Mucosa of descending colon (tissue), 3 donors: ENCODE results near the gene RAP1B. TPM values are rescaled to one million over a fixed set of nuclear protein-coding genes. Genes with fewer than 3 reads are reported as not detected.

Experiments
- ATAC-seq: fragments of 200-7000 bp; cut with Tn5 transposase; one replicate; pipeline ENCODE4 v1.9.1; 2020; ENCODE audit warnings: mild to moderate bottlenecking, moderate library complexity
- DNase-seq, 3 donors: peaks; one replicate each; pipeline ENCODE4 v3.0.0-alpha.2; 2020
- H3K36me3 ChIP-seq: fragments of 200-600 bp; one replicate; pipeline ENCODE4 v1.8.0; 2021; ENCODE audit warnings: low read depth, mild to moderate bottlenecking
- H3K4me1 ChIP-seq: fragments of 200-600 bp; one replicate; pipeline ENCODE4 v1.8.0; 2021; ENCODE audit warnings: low read depth, mild to moderate bottlenecking
- H3K4me3 ChIP-seq: fragments of 200-600 bp; one replicate; pipeline ENCODE4 v1.8.0; 2021; ENCODE audit warnings: mild to moderate bottlenecking
- H3K9me3 ChIP-seq: fragments of 200-600 bp; one replicate; pipeline ENCODE4 v1.8.0; 2021; ENCODE audit warnings: mild to moderate bottlenecking
- CTCF ChIP-seq: fragments of 200-600 bp; IDR thresholded peaks from one replicate; pipeline ENCODE4 v1.8.0; 2022; ENCODE audit warnings: antibody characterized with exemption, mild to moderate bottlenecking
- intact Hi-C, 2 donors: fragments of 100-400 bp; cut with DNase I in 1 of 2; cut with micrococcal nuclease in 1 of 2; formaldehyde crosslinking; loops; one replicate each; pipeline versions ENCODE4 v1.11.0 to v1.11.1; 2022; cut with DNase I, micrococcal nuclease
- total RNA-seq, 3 donors: library from RNA; stranded (reverse); fragmentation: NEBNext Ultra II Directional in 2 of 3; extraction: Animal tissue kit (Norgen Biotek cat#: 25700) in 2 of 3; gene quantifications; one replicate each; pipeline versions ENCODE4 v1.2.1 to v1.2.4, GENCODE V29; 2021 to 2023
- donor health status: DM: no; HTN: no; CAD: no; lungs with moderate emphysema.
- donor health status: DM: no; HTN: no; CAD: no.
- donor health status: DM: no; HTN: yes; CAD: no.

The RAP1B gene
- total RNA-seq, 3 donors from 2014 or later = 158 to 182 (median 168) TPM

DNA sequence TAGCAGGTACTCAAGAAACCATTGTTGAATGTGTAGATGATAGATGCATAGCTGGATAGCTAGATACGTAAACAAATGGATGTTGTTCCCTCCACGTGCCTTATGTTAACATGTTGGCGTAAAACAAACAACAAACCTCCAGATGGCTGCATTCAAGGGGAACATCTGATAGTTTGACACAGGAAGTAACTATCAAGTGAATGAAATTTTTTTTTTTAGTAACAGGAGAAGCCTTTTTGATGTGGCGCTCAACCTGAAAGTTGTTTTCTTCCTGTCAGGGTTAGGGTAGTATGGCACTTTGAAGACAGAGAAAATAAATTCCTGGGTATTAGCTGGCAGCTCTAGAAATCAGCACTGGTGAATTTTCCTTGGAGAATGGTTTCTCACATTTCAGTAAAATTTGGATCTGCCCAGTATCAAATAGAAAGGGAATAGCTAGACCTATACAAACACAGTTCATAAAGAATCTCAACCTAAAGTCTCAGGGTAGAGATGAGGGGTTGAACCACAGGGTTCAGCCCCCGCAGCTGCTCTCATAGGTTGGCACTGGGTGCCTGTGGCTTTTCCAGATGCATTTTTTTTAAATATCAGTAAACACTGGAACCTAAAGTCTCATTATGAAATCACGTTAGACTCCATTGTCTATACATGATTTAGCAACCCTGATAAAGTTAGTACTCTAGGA, 18.8 kb upstream of the RAP1B start:
- H3K4me1 ChIP-seq = no peaks in the 10 kb centered on the region
- no peak for TF ChIP-seq CTCF
- H3K4me3 ChIP-seq = no peak overlapping the region
- DNase-seq (peak in 1 of 3 donors; percentile 20), ATAC-seq (peak; percentile 52)
- H3K9me3 ChIP-seq = peaks cover 26% of the 10 kb centered on the region
- intact Hi-C loops = no loop called here
- no peaks in the 10 kb centered on the region for H3K36me3 ChIP-seq

- ATAC-seq (no peak), DNase-seq (no peak)
- Histone ChIP-seq H3K4me3 (no peak overlapping the region), H3K4me1 (no peaks in the 10 kb centered on the region), H3K36me3 (no peaks in the 10 kb centered on the region), H3K9me3 (peaks cover 10% of the 10 kb centered on the region)
- intact Hi-C loops = no loop called here
- no peak for TF ChIP-seq CTCF
These were observed 15.5 kb upstream of the RAP1B start for GRCh38 chr12:68595241-68595640.

DNA sequence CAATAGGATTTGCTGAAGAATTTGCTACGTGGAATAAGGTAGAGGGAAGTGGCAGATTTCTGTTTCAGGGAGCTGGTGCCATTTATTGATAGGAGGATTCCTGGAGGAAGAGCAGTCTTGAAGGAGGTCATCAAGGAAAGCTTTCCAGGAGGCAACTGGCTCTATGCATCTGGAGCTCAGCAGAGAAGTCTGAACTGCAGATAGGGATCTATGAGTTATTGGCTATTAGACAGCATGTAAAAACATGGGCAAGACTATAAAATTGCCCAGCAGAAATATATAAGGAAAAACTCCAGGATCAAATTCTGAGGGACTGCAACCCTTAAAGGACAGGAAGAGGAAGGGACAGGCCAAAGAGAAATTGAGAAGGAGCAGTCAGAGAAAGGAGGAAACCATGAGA, 8.9 kb upstream of the RAP1B start:
- no peak for DNase-seq
- Histone ChIP-seq H3K4me1 (no peaks in the 10 kb centered on the region), H3K36me3 (no peaks in the 10 kb centered on the region), H3K4me3 (no peak overlapping the region), H3K9me3 (no peaks in the 10 kb centered on the region)
- intact Hi-C loops = no loop called here
- ATAC-seq = no peak
- no peak for TF ChIP-seq CTCF

- no peak for TF ChIP-seq CTCF
- no peak for DNase-seq
- Histone ChIP-seq H3K4me3 (no peak overlapping the region), H3K36me3 (no peaks in the 10 kb centered on the region), H3K4me1 (no peaks in the 10 kb centered on the region), H3K9me3 (no peaks in the 10 kb centered on the region)
- ATAC-seq = no peak
- intact Hi-C loops = no loop called here
These were observed 8.0 kb upstream of the RAP1B start for GRCh38 chr12:68602720-68603119.

DNA sequence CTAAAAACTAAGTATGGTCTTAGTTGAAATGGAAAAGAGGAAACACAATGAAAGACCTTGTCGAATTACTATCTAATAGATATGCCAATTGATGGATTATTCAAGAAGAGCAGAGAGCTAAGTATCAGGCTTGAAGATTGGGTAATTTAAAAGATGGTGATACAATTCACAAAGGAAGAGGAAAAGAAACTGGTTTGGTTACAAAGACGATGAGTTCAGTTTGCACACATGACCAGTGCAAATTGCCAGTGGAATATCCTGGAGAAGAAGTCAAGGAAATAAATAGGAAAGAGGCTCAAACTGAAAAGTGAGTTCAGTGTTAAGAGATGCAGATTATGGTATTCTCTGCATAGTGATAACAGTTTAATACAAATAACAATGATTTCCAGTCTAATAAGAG, 2.5 kb upstream of the RAP1B start:
- Histone ChIP-seq H3K9me3 (no peaks in the 10 kb centered on the region), H3K4me1 (peaks cover 10% of the 10 kb centered on the region), H3K36me3 (no peaks in the 10 kb centered on the region), H3K4me3 (no peak overlapping the region)
- no peak for ATAC-seq
- no peak for DNase-seq
- intact Hi-C loops = no loop called here
- no peak for TF ChIP-seq CTCF

DNA sequence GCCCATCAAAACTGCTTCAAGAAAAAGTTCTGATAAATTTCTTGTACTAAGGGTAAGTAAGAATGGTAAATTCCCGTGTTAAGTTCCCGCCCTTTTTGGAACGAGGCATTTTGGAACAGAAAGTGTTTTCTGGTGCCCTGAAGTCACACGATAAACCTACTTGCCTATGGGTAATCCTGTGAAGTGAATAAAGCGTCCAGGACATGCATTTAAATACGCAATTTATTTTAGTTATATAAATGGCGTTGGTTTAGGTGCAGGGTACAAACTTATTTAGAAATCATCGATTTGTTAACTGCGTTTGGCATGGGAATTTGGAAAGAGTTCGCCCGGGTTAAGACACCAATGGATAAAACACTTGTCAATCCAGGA, 715 bp upstream of the RAP1B start:
- peaks cover 28% of the 10 kb centered on the region for H3K4me1 ChIP-seq
- H3K36me3 ChIP-seq = no peaks in the 10 kb centered on the region
- TF ChIP-seq CTCF = no peak
- intact Hi-C loops = no loop called here
- peak overlapping the region; percentile 31 for H3K4me3 ChIP-seq
- H3K9me3 ChIP-seq = no peaks in the 10 kb centered on the region
- DNase-seq (peak in 1 of 3 donors; percentile 43), ATAC-seq (no peak)
